DMS 273 (cell line): ENCODE data around the gene EPHA10.
"Not testable (repeated sequence)": the region's sequence is repeated elsewhere in the genome, so short reads cannot be mapped to it uniquely, and the experiment has no call there.

Source experiments
- DNase-seq: peaks from one replicate; lab custom pipeline; 2025; ENCODE audit not compliant: unreplicated experiment; lab: John Stamatoyannopoulos, UW

The EPHA10 gene

GRCh38 chr1:37771440-37771839 is 6.5 kb upstream of the EPHA10 start:
- not testable (repeated sequence) for DNase-seq

- no peak for DNase-seq
Observed at GRCh38 chr1:37767488-37767887, 2.6 kb upstream of the EPHA10 start.

- peak; percentile 75 for DNase-seq
Observed at GRCh38 chr1:37765916-37766664, 1.2 kb upstream of the EPHA10 start.

GRCh38 chr1:37764414-37764825 is 500 bp downstream of the EPHA10 start:
- DNase-seq, result peak; percentile 48

- DNase-seq, result no peak
Observed at GRCh38 chr1:37763791-37764413, 1.0 kb downstream of the EPHA10 start.

- no peak for DNase-seq
Observed at GRCh38 chr1:37762516-37762915, 2.4 kb downstream of the EPHA10 start.

- DNase-seq, result no peak
Observed at GRCh38 chr1:37761416-37762095, 3.4 kb downstream of the EPHA10 start.

GRCh38 chr1:37759451-37759850 is 5.5 kb downstream of the EPHA10 start:
- no peak for DNase-seq

- no peak for DNase-seq
Observed at GRCh38 chr1:37755951-37756560, 8.9 kb downstream of the EPHA10 start.

- DNase-seq, result no peak
Observed at GRCh38 chr1:37755290-37755689, 9.6 kb downstream of the EPHA10 start.

- no peak for DNase-seq
Observed at GRCh38 chr1:37753473-37754321, 11.2 kb downstream of the EPHA10 start.

- DNase-seq, result peak; percentile 64
Observed at GRCh38 chr1:37752583-37753471, 12.1 kb downstream of the EPHA10 start.

GRCh38 chr1:37752213-37752582 is 12.7 kb downstream of the EPHA10 start:
- no peak for DNase-seq

- no peak for DNase-seq
Observed at GRCh38 chr1:37748565-37748964, 16.4 kb downstream of the EPHA10 start.

- DNase-seq, result no peak
Observed at GRCh38 chr1:37746806-37747205, 18.1 kb downstream of the EPHA10 start.

GRCh38 chr1:37741662-37742061 is 23.3 kb downstream of the EPHA10 start:
- DNase-seq, result no peak

- no peak for DNase-seq
Observed at GRCh38 chr1:37741130-37741529, 23.8 kb downstream of the EPHA10 start.

- no peak for DNase-seq
Observed at GRCh38 chr1:37739222-37739621, 25.7 kb downstream of the EPHA10 start.

GRCh38 chr1:37738619-37739018 is 26.3 kb downstream of the EPHA10 start:
- not testable (repeated sequence) for DNase-seq

- not testable (repeated sequence) for DNase-seq
Observed at GRCh38 chr1:37737975-37738374, 26.9 kb downstream of the EPHA10 start.
